ENCODE measurements around the gene DPYD.

Gene DPYD

GRCh38 chr1:97046765-97047420, 873.9 kb downstream of the DPYD start:
- H3K79me2 ChIP-seq (ENCODE audit: low read length): no peaks in the 10 kb centered on the region
- no peak overlapping the region for H3K4me3 ChIP-seq (ENCODE audit: low read length)
- no peak overlapping the region for H3K27ac ChIP-seq (ENCODE audit: low read length)
- no peak for DNase-seq
- H3K4me1 ChIP-seq (ENCODE audit: low read length): no peaks in the 10 kb centered on the region
- H3K9me2 ChIP-seq (replicated peaks; ENCODE audit: insufficient read depth, low read length): no peaks in the 10 kb centered on the region
- H3K9me3 ChIP-seq (replicated peaks; ENCODE audit: insufficient read depth, low read length): no peaks in the 10 kb centered on the region
- no peak overlapping the region for H3K4me2 ChIP-seq (ENCODE audit: low read depth, low read length)
- H4K20me1 ChIP-seq (ENCODE audit: insufficient read depth, low read length): no peaks in the 10 kb centered on the region
- H3K9ac ChIP-seq (ENCODE audit: low read length): no peak overlapping the region
- no peak overlapping the region for H2AFZ ChIP-seq (ENCODE audit: low read length)
- TF ChIP-seq CTCF (IDR thresholded peaks at IDR 0.05; ENCODE audit: low read length): no peak
- no peak for TF ChIP-seq EZH2phosphoT487 (IDR thresholded peaks at IDR 0.05; ENCODE audit: low read length)
- no peak for TF ChIP-seq EZH2 (optimal IDR thresholded peaks at IDR 0.05; ENCODE audit: low read depth, low read length)
- H3K27me3 ChIP-seq (replicated peaks; ENCODE audit: insufficient read depth, low read length): no peaks in the 10 kb centered on the region
- no peaks in the 10 kb centered on the region for H3K36me3 ChIP-seq (replicated peaks; ENCODE audit: insufficient read depth, low read length)
- no peaks in the 10 kb centered on the region for H3F3A ChIP-seq (ENCODE audit: insufficient read depth, low read length)

GRCh38 chr1:97044159-97044760, 876.6 kb downstream of the DPYD start:
- Histone ChIP-seq H3K79me2 (ENCODE audit: low read length) (no peaks in the 10 kb centered on the region), H2AFZ (ENCODE audit: low read length) (no peak overlapping the region), H3F3A (ENCODE audit: insufficient read depth, low read length) (no peaks in the 10 kb centered on the region), H3K27ac (ENCODE audit: low read length) (no peak overlapping the region), H3K4me3 (ENCODE audit: low read length) (no peak overlapping the region), H3K27me3 (replicated peaks; ENCODE audit: insufficient read depth, low read length) (no peaks in the 10 kb centered on the region; the same call in 1 of the 2 replicates), H4K20me1 (ENCODE audit: insufficient read depth, low read length) (no peaks in the 10 kb centered on the region), H3K9me2 (replicated peaks; ENCODE audit: insufficient read depth, low read length) (no peaks in the 10 kb centered on the region), H3K9me3 (replicated peaks; ENCODE audit: insufficient read depth, low read length) (no peaks in the 10 kb centered on the region), H3K4me2 (ENCODE audit: low read depth, low read length) (no peak overlapping the region), H3K36me3 (replicated peaks; ENCODE audit: insufficient read depth, low read length) (no peaks in the 10 kb centered on the region), H3K4me1 (ENCODE audit: low read length) (no peaks in the 10 kb centered on the region), H3K9ac (ENCODE audit: low read length) (no peak overlapping the region)
- no peak for DNase-seq
- no peak for TF ChIP-seq CTCF (IDR thresholded peaks at IDR 0.05; ENCODE audit: low read length)
- TF ChIP-seq EZH2phosphoT487 (IDR thresholded peaks at IDR 0.05; ENCODE audit: low read length): no peak
- no peak for TF ChIP-seq EZH2 (optimal IDR thresholded peaks at IDR 0.05; ENCODE audit: low read depth, low read length)

- DNase-seq: no peak
- Histone ChIP-seq H3K27ac (ENCODE audit: low read length) (no peak overlapping the region), H2AFZ (ENCODE audit: low read length) (no peak overlapping the region), H3K27me3 (replicated peaks; ENCODE audit: insufficient read depth, low read length) (no peaks in the 10 kb centered on the region; the same call in 1 of the 2 replicates), H4K20me1 (ENCODE audit: insufficient read depth, low read length) (no peaks in the 10 kb centered on the region), H3K4me1 (ENCODE audit: low read length) (no peaks in the 10 kb centered on the region), H3K4me3 (ENCODE audit: low read length) (no peak overlapping the region), H3F3A (ENCODE audit: insufficient read depth, low read length) (no peaks in the 10 kb centered on the region; the same call in 1 of the 2 replicates), H3K4me2 (ENCODE audit: low read depth, low read length) (no peak overlapping the region), H3K9me2 (replicated peaks; ENCODE audit: insufficient read depth, low read length) (no peaks in the 10 kb centered on the region), H3K36me3 (replicated peaks; ENCODE audit: insufficient read depth, low read length) (no peaks in the 10 kb centered on the region), H3K9me3 (replicated peaks; ENCODE audit: insufficient read depth, low read length) (no peaks in the 10 kb centered on the region), H3K79me2 (ENCODE audit: low read length) (no peaks in the 10 kb centered on the region), H3K9ac (ENCODE audit: low read length) (no peak overlapping the region)
- no peak for TF ChIP-seq EZH2phosphoT487 (IDR thresholded peaks at IDR 0.05; ENCODE audit: low read length)
- no peak for TF ChIP-seq EZH2 (optimal IDR thresholded peaks at IDR 0.05; ENCODE audit: low read depth, low read length)
- TF ChIP-seq CTCF (IDR thresholded peaks at IDR 0.05; ENCODE audit: low read length): no peak
Observed at GRCh38 chr1:97042551-97042950, 878.3 kb downstream of the DPYD start.
